GM19372 (cell line): ENCODE measurements around the gene EWSR1.

Experiments used
- ATAC-seq: cut with Tn5 transposase; IDR thresholded peaks from one replicate; pipeline ENCODE4 v1.9.1; 2021; ENCODE audit warnings: mild to moderate bottlenecking, low read depth, moderate library complexity; ENCODE audit not compliant: unreplicated experiment

The EWSR1 gene

GRCh38 chr22:29268511-29269229, 602 bp downstream of the EWSR1 start:
- ATAC-seq = peak; percentile 10

- ATAC-seq = no peak
Measured at GRCh38 chr22:29269230-29269604, 1.1 kb downstream of the EWSR1 start.

GRCh38 chr22:29269731-29270474, 1.8 kb downstream of the EWSR1 start:
- no peak for ATAC-seq

GRCh38 chr22:29270475-29271271, 2.6 kb downstream of the EWSR1 start:
- ATAC-seq = no peak

GRCh38 chr22:29272624-29273023, 4.6 kb downstream of the EWSR1 start:
- ATAC-seq = no peak

GRCh38 chr22:29275167-29275566, 7.1 kb downstream of the EWSR1 start:
- ATAC-seq = no peak

GRCh38 chr22:29275819-29276565, 7.9 kb downstream of the EWSR1 start:
- no peak for ATAC-seq

- ATAC-seq = no peak
Measured at GRCh38 chr22:29277927-29278326, 9.9 kb downstream of the EWSR1 start.

- no peak for ATAC-seq
Measured at GRCh38 chr22:29284196-29284595, 16.1 kb downstream of the EWSR1 start.

- no peak for ATAC-seq
Measured at GRCh38 chr22:29288837-29289236, 20.8 kb downstream of the EWSR1 start.

GRCh38 chr22:29290061-29290460, 22.0 kb downstream of the EWSR1 start:
- no peak for ATAC-seq

GRCh38 chr22:29291215-29291614, 23.1 kb downstream of the EWSR1 start:
- ATAC-seq = no peak

- ATAC-seq = no peak
Measured at GRCh38 chr22:29292379-29292778, 24.3 kb downstream of the EWSR1 start.

- no peak for ATAC-seq
Measured at GRCh38 chr22:29298641-29299040, 30.6 kb downstream of the EWSR1 start.

- no peak for ATAC-seq
Measured at GRCh38 chr22:29299136-29299900, 31.2 kb downstream of the EWSR1 start.

GRCh38 chr22:29300467-29300806, 32.4 kb downstream of the EWSR1 start:
- ATAC-seq = no peak

GRCh38 chr22:29300807-29301601, 32.9 kb downstream of the EWSR1 start:
- ATAC-seq = no peak

GRCh38 chr22:29301716-29302401, 33.8 kb downstream of the EWSR1 start:
- no peak for ATAC-seq

- no peak for ATAC-seq
Measured at GRCh38 chr22:29302402-29302680, 34.3 kb downstream of the EWSR1 start.
